GM19025 (cell line): ENCODE data around the gene BCL2L15.

Source experiments
- ATAC-seq: cut with Tn5 transposase; IDR thresholded peaks from one replicate; pipeline ENCODE4 v1.9.1; 2021; ENCODE audit warnings: mild to moderate bottlenecking, low read depth, moderate library complexity; ENCODE audit not compliant: unreplicated experiment

Gene BCL2L15

DNA sequence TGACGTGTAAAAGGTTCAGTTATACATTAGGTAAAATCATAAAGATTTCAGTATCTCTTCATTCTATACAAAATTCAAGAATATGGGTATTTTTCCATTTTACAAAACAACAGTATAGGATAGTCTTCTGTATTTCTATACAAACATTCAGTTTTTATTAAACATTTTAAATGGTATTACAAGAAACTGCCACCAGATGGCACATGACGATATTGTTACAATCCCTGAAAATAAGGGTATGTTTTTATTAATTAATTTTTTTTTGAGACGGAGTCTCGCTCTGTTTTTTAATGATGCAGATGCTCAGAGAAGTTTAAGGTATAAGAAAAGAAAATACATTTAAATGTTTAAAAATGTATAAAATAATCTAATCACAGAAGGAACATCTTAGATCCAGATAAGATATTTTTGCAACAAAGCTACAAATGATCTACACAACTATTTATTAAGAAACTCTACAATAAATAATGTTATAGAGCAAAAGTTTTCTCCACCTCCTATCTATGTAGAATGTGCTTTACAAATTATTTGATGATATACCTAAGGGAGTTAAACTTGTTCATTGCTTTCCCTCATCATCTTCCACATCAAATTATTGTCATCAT is 51.6 kb downstream of the BCL2L15 start:
- ATAC-seq = no peak

DNA sequence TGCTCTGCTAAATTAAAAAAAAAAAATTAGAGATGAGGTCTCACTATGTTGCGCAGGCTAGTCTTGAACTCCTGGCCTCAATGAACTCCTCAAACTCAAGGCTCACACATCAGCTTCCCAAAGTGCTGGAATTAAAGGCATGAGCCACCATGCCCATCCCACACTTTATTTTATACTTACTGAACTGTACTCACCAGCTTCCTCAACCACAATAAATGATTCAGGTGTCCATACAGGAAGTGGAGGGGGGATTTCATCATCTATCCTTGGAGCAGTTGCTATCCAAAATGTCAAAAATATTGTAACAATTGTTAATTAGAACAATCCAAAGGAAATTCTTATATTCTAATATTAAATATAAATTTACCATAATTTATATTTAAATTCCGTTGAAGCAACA is 52.7 kb downstream of the BCL2L15 start:
- ATAC-seq = no peak
